Measurements from ENCODE around the gene PTPRT.

Gene PTPRT

GRCh38 chr20:42118409-42119125, 1071.1 kb downstream of the PTPRT start (continued):
- no peak for TF ChIP-seq ZNF610 (tag by site-specific recombination; IDR thresholded peaks at IDR 0.05; ENCODE audit: borderline replicate concordance)
- no peak for TF ChIP-seq ZSCAN30 (tag by site-specific recombination; IDR thresholded peaks at IDR 0.05)

- Histone ChIP-seq H3K9me3 (ENCODE audit: control insufficient read depth, insufficient read depth, low read depth, low read length) (no peaks in the 10 kb centered on the region), H3K27ac (ENCODE audit: extremely low read depth, low read depth, low read length) (no peak overlapping the region), H3K4me3 (ENCODE audit: low read depth, low read length) (no peak overlapping the region), H3K36me3 (ENCODE audit: control insufficient read depth in 2 of 2, insufficient read depth in 1 of 2, low read length in 2 of 2) (no peaks in the 10 kb centered on the region), H3K4me1 (ENCODE audit: control insufficient read depth, insufficient read depth, low read length) (no peaks in the 10 kb centered on the region)
- CTCF ChIA-PET, result no interaction called here
- POLR2A ChIA-PET, result no interaction called here
- peak; percentile 64 for TF ChIP-seq ATF2 (tag by site-specific recombination; IDR thresholded peaks at IDR 0.05; ENCODE audit: low read depth)
- no peak for TF ChIP-seq TSHZ1 (tag by site-specific recombination; IDR thresholded peaks at IDR 0.05; ENCODE audit: borderline replicate concordance)
These were observed 1071.7 kb downstream of the PTPRT start for GRCh38 chr20:42118001-42118400.

GRCh38 chr20:42113236-42113635, 1076.5 kb downstream of the PTPRT start:
- POLR2A ChIA-PET, result no interaction called here
- Histone ChIP-seq H3K4me3 (ENCODE audit: low read depth, low read length) (no peak overlapping the region), H3K9me3 (ENCODE audit: control insufficient read depth, insufficient read depth, low read depth, low read length) (no peaks in the 10 kb centered on the region), H3K27ac (ENCODE audit: extremely low read depth, low read depth, low read length) (no peak overlapping the region), H3K36me3 (ENCODE audit: control insufficient read depth in 2 of 2, insufficient read depth in 1 of 2, low read length in 2 of 2) (no peaks in the 10 kb centered on the region), H3K4me1 (ENCODE audit: control insufficient read depth, insufficient read depth, low read length) (no peaks in the 10 kb centered on the region)
- CTCF ChIA-PET, result no interaction called here
- TF ChIP-seq ZNF777 (tag by site-specific recombination; IDR thresholded peaks at IDR 0.05; ENCODE audit: borderline replicate concordance) (no peak), OSR2 (tag by site-specific recombination; IDR thresholded peaks at IDR 0.05) (no peak), ZNF184 (tag by site-specific recombination; IDR thresholded peaks at IDR 0.05) (no peak), ZBTB7A (tag by site-specific recombination; IDR thresholded peaks at IDR 0.05; ENCODE audit: low read depth) (no peak), ATF2 (tag by site-specific recombination; IDR thresholded peaks at IDR 0.05; ENCODE audit: low read depth) (no peak), KLF17 (tag by site-specific recombination; IDR thresholded peaks at IDR 0.05) (no peak)

GRCh38 chr20:42112161-42112560, 1077.5 kb downstream of the PTPRT start:
- Histone ChIP-seq H3K9me3 (ENCODE audit: control insufficient read depth, insufficient read depth, low read depth, low read length) (no peaks in the 10 kb centered on the region), H3K4me3 (ENCODE audit: low read depth, low read length) (no peak overlapping the region), H3K4me1 (ENCODE audit: control insufficient read depth, insufficient read depth, low read length) (no peaks in the 10 kb centered on the region), H3K27ac (ENCODE audit: extremely low read depth, low read depth, low read length) (no peak overlapping the region), H3K36me3 (ENCODE audit: control insufficient read depth in 2 of 2, insufficient read depth in 1 of 2, low read length in 2 of 2) (no peaks in the 10 kb centered on the region)
- ChIA-PET CTCF (no interaction called here), POLR2A (no interaction called here)
- TF ChIP-seq ZNF133 (tag by site-specific recombination; IDR thresholded peaks at IDR 0.05), result no peak
- no peak for TF ChIP-seq HIC1 (tag by site-specific recombination; IDR thresholded peaks at IDR 0.05)
- TF ChIP-seq ZNF112 (tag by site-specific recombination; IDR thresholded peaks at IDR 0.05), result no peak
- no peak for TF ChIP-seq GLIS1 (tag by site-specific recombination; IDR thresholded peaks at IDR 0.05)
- no peak for TF ChIP-seq ZNF544 (tag by site-specific recombination; IDR thresholded peaks at IDR 0.05)
- TF ChIP-seq SCRT1 (tag by site-specific recombination; IDR thresholded peaks at IDR 0.05; ENCODE audit: borderline replicate concordance), result no peak
- no peak for TF ChIP-seq ZNF677 (tag by site-specific recombination; IDR thresholded peaks at IDR 0.05)
- no peak for TF ChIP-seq EGR2 (tag by site-specific recombination; IDR thresholded peaks at IDR 0.05; ENCODE audit: low read depth)
- TF ChIP-seq ZNF16 (tag by site-specific recombination; IDR thresholded peaks at IDR 0.05; ENCODE audit: low read depth), result no peak
- no peak for TF ChIP-seq ZNF114 (tag by site-specific recombination; IDR thresholded peaks at IDR 0.05)
